ENCODE data around the gene RHBDL3.

Gene RHBDL3

GRCh38 chr17:32266389-32267301 lies 1.0 kb downstream of the RHBDL3 start:
- DNase-seq (ENCODE audit: low spot score) = no peak

GRCh38 chr17:32267690-32268205 lies 2.1 kb downstream of the RHBDL3 start:
- DNase-seq (ENCODE audit: low spot score) = no peak

- DNase-seq (ENCODE audit: low spot score) = no peak
These were observed 3.2 kb downstream of the RHBDL3 start for GRCh38 chr17:32268734-32269288.

GRCh38 chr17:32269377-32269776 lies 3.7 kb downstream of the RHBDL3 start:
- no peak for DNase-seq (ENCODE audit: low spot score)

- no peak for DNase-seq (ENCODE audit: low spot score)
These were observed 6.2 kb downstream of the RHBDL3 start for GRCh38 chr17:32271844-32272243.

- DNase-seq (ENCODE audit: low spot score) = no peak
These were observed 8.5 kb downstream of the RHBDL3 start for GRCh38 chr17:32274101-32274500.

- no peak for DNase-seq (ENCODE audit: low spot score)
These were observed 9.0 kb downstream of the RHBDL3 start for GRCh38 chr17:32274643-32275042.

GRCh38 chr17:32275060-32276042 lies 9.7 kb downstream of the RHBDL3 start:
- DNase-seq (ENCODE audit: low spot score) = no peak

GRCh38 chr17:32276171-32276601 lies 10.6 kb downstream of the RHBDL3 start:
- no peak for DNase-seq (ENCODE audit: low spot score)

GRCh38 chr17:32277284-32277683 lies 11.7 kb downstream of the RHBDL3 start:
- no peak for DNase-seq (ENCODE audit: low spot score)

- no peak for DNase-seq (ENCODE audit: low spot score)
These were observed 13.2 kb downstream of the RHBDL3 start for GRCh38 chr17:32278815-32279214.

- DNase-seq (ENCODE audit: low spot score) = no peak
These were observed 14.5 kb downstream of the RHBDL3 start for GRCh38 chr17:32279891-32280716.

GRCh38 chr17:32281011-32281451 lies 15.4 kb downstream of the RHBDL3 start:
- DNase-seq (ENCODE audit: low spot score) = no peak

GRCh38 chr17:32283745-32284201 lies 18.1 kb downstream of the RHBDL3 start:
- DNase-seq (ENCODE audit: low spot score) = no peak

- DNase-seq (ENCODE audit: low spot score) = no peak
These were observed 19.7 kb downstream of the RHBDL3 start for GRCh38 chr17:32285306-32285705.

- DNase-seq (ENCODE audit: low spot score) = no peak
These were observed 20.3 kb downstream of the RHBDL3 start for GRCh38 chr17:32285746-32286517.

GRCh38 chr17:32286518-32286900 lies 20.9 kb downstream of the RHBDL3 start:
- DNase-seq (ENCODE audit: low spot score) = no peak

- no peak for DNase-seq (ENCODE audit: low spot score)
These were observed 22.3 kb downstream of the RHBDL3 start for GRCh38 chr17:32287804-32288511.

GRCh38 chr17:32288615-32289014 lies 23.0 kb downstream of the RHBDL3 start:
- DNase-seq (ENCODE audit: low spot score) = no peak
